SK-N-SH (cell line): ENCODE results near the gene LBHD1.

Source experiments
- CHD2 ChIP-seq: fragments of 150-350 bp; IDR thresholded peaks from 2 replicates; pipeline ENCODE4 v1.6.1; 2018; ENCODE audit warnings: low read length; ENCODE audit not compliant: partially characterized antibody
- CTCF ChIP-seq: fragments of 200-600 bp; sonication (generic); IDR thresholded peaks from 2 replicates; pipeline ENCODE4 v1.6.1; 2017; ENCODE audit warnings: antibody characterized with exemption, mild to moderate bottlenecking, moderate library complexity
- EZH2phosphoT487 ChIP-seq: fragments of 200-600 bp; sonication (generic); IDR thresholded peaks from 2 replicates; pipeline ENCODE4 v1.6.1; 2017; ENCODE audit warnings: low read depth, mixed run types, mild to moderate bottlenecking, antibody characterized with exemption, moderate library complexity, borderline replicate concordance
- GATA2 ChIP-seq: sonication (generic); formaldehyde crosslinking; IDR thresholded peaks from 2 replicates; pipeline ENCODE4 v1.5.0; 2020; ENCODE audit warnings: mild to moderate bottlenecking, missing genetic modification reagents
- NRF1 ChIP-seq: IDR thresholded peaks from 2 replicates; pipeline ENCODE4 v1.6.1; 2012; ENCODE audit warnings: low read depth, mild to moderate bottlenecking, low read length
- REST ChIP-seq: IDR thresholded peaks from 2 replicates; pipeline ENCODE4 v1.6.1; 2012; ENCODE audit warnings: mild to moderate bottlenecking, low read depth, low read length, moderate library complexity
- RXRA ChIP-seq: IDR thresholded peaks from 2 replicates; pipeline ENCODE4 v1.4.0; 2012; ENCODE audit warnings: low read depth, mild to moderate bottlenecking, borderline replicate concordance
- TAF1 ChIP-seq: IDR thresholded peaks from 2 replicates; pipeline ENCODE4 v1.6.1; 2012; ENCODE audit warnings: low read depth, mild to moderate bottlenecking, low read length, moderate library complexity, borderline replicate concordance
- TEAD4 ChIP-seq: IDR thresholded peaks from 2 replicates; pipeline ENCODE4 v1.4.0; 2012; ENCODE audit warnings: mild to moderate bottlenecking, borderline replicate concordance; ENCODE audit not compliant: insufficient read depth

GRCh38 chr11:62706850-62707247 is 34.8 kb upstream of the LBHD1 start:
- TF ChIP-seq CTCF (no peak), GATA2 (CRISPR knock-in tag) (no peak), CHD2 (no peak), REST (no peak), TAF1 (no peak), TEAD4 (no peak), NRF1 (no peak), RXRA (no peak), EZH2phosphoT487 (no peak)
